Activated naive CD4-positive, alpha-beta T cell treated with anti-CD3 and anti-CD28 coated beads for 36 hours (primary cell): ENCODE data around the gene WDR86. TPM values are rescaled to one million over a fixed set of nuclear protein-coding genes. Genes with fewer than 3 reads are reported as not detected.

ENCODE experiments used
- CTCF ChIA-PET: fragments of 350-600 bp; sonication (Branson Sonifier 250); formaldehyde crosslinking; loops from one replicate; lab custom pipeline; 2021; ENCODE audit warnings: antibody characterized with exemption; lab: Charles Lee
- DNase-seq: peaks from one replicate; pipeline ENCODE4 v3.0.0-alpha.2; 2020
- H3K27ac Mint-ChIP-seq: one replicate; pipeline ENCODE4 v1.8.0; 2021; ENCODE audit warnings: mild to moderate bottlenecking, mixed read lengths
- H3K27me3 Mint-ChIP-seq: one replicate; pipeline ENCODE4 v1.8.0; 2021; ENCODE audit warnings: low read depth, mixed read lengths
- H3K36me3 Mint-ChIP-seq: one replicate; pipeline ENCODE4 v1.8.0; 2021; ENCODE audit warnings: low read depth, mixed read lengths
- H3K4me1 Mint-ChIP-seq: one replicate; pipeline ENCODE4 v1.8.0; 2021; ENCODE audit warnings: low read depth, mixed read lengths
- H3K4me3 Mint-ChIP-seq: one replicate; pipeline ENCODE4 v1.8.0; 2021; ENCODE audit warnings: mild to moderate bottlenecking, moderate library complexity, mixed read lengths
- H3K9me3 Mint-ChIP-seq: one replicate; pipeline ENCODE4 v1.8.0; 2021; ENCODE audit warnings: mixed read lengths
- intact Hi-C: fragments of 100-400 bp; cut with micrococcal nuclease; formaldehyde crosslinking; loops from one replicate; pipeline ENCODE4 v1.15.1; 2023
- microRNA-seq: library from miRNA; unstranded; fragments of <30 nt; microRNA quantifications from one replicate; pipeline ENCODE4 v1.2.0, GENCODE V29; 2022; ENCODE audit warnings: borderline microRNAs expressed, borderline replicate concordance
- total RNA-seq, 2 experiments: library from RNA; stranded (reverse); gene quantifications; one replicate each; pipeline ENCODE4 v1.2.3, GENCODE V29; 2021

Gene WDR86
- total RNA-seq, 2 experiments from 2014 or later: not detected

DNA sequence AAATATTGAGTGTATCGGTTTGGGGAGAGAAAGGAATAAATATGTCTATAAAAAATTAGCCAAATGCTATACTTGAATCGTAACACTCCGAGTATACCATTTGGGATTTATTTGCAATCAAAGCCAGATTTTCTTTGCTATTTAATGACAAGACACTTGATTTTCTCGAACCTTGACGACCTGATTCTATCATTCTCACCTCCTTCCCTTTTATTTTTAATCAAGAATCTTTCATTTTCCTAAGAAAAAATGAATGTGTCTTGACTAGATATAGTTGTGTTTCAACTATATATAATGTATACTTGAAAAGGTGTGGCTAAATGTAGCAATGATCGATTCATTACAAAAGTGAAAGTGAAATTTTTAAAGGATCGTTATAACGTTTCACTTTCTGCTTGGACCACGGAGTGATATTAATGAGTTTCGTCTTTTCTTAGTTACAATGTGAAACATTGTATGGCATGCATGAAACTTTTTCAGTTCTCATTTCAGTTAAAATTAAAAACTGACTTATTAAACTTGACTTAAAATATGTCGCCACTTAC lies 67.7 kb downstream of the WDR86 start:
- no peak for DNase-seq
- Mint-ChIP-seq H3K4me1 (peaks cover 48% of the 10 kb centered on the region), H3K27me3 (no peaks in the 10 kb centered on the region), H3K9me3 (peaks cover 3% of the 10 kb centered on the region), H3K27ac (peak overlapping the region; percentile 82), H3K36me3 (peaks cover 7% of the 10 kb centered on the region), H3K4me3 (peak overlapping the region; percentile 75)
- intact Hi-C loops: loop anchor here (1.0 to 10.0 kb wide), 4 partner anchors 8 to 727 kb away; partner anchors contain the start of gene ABCF2
- CTCF ChIA-PET: interaction anchor here (0.9 to 4.3 kb wide), 5 partner anchors 9 to 32 kb away, joined by 4 to 26 read pairs (median 7); no protein-coding TSS in a partner anchor

DNA sequence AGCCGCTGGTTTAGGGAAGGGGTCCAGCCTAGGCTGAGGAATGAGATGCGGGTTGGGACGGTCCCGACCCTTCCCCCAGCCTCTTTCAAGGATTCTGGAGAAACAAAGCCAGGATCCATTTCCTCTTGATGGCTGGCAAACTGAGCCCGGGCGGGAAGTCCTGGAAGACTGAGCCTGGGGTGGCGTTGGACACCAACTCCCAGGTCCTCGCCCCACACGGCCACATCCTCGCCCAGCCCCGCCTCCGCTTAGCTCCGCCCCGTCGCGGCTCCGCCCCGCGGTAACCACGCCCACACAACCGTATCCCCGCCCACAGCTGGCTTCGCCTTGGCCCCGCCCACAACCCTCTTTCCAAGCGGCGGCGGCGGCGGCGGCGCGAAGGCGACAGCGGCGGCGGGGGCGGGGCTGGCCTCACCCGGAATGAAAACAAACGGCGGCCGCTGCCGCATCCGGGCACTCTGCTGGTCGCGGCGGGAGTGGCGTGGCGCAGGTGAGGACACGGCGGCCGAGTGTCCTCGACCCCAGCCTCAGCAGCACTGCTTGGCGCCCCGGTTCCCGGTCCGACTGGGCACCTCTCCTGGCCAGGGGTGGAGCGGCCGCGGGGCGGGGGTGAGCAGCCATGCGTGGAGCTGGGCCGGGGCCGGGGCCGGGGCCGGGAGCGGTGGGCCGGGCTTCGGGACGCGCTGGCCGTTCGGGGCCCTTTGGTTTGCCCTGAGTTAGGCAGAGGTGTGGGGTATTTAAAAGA lies 68.3 kb downstream of the WDR86 start, which contains the start of gene NUB1:
Gene NUB1, plus strand, starts transcription at position 456 of the 745 bp plus-strand sequence. CDS start 3,538 bp downstream, outside the sequence.
- peaks cover 4% of the 10 kb centered on the region for H3K36me3 Mint-ChIP-seq
- H3K27me3 Mint-ChIP-seq: no peaks in the 10 kb centered on the region
- DNase-seq: peak; percentile 92
- peak within 1 kb of the TSS; percentile 82 for H3K27ac Mint-ChIP-seq
- CTCF ChIA-PET: interaction anchor here (0.5 to 4.3 kb wide), 7 partner anchors 10 to 236 kb away, joined by 3 to 26 read pairs (median 5); no protein-coding TSS in a partner anchor
- H3K4me3 Mint-ChIP-seq: peak within 1 kb of the TSS; percentile 75
- H3K4me1 Mint-ChIP-seq: peaks cover 46% of the 10 kb centered on the region
- H3K9me3 Mint-ChIP-seq: peaks cover 3% of the 10 kb centered on the region
- intact Hi-C loops: loop anchor here (1.0 to 10.0 kb wide), 5 partner anchors 9 to 727 kb away; partner anchors contain the start of gene ABCF2

DNA sequence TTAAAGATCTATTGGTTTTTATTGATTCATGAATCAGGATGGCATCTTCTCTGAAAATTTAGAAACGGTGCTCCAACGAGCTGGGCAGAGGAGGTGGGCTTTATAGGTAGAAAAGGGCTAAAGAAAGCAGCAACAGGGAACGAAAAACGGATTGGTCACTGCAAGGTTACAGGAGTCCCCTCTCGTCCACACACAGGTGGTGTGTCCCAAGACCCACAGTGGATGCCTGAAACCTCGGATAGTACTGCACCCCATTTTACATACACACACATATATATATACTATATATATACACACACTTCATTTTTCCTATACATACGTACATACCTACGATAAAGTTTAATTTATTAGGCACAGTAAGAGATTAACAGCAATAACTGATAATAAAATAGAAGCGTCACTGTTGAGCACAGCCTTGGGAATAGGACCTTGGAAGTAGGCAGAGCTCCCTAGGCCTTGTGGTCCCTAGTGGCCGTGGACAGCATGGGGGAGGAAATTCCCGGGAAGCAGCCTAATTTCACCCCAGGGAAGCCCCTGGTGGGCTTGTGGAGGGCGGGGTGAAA lies 69.0 kb downstream of the WDR86 start:
- CTCF ChIA-PET: interaction anchor here (0.5 to 4.3 kb wide), 8 partner anchors 10 to 329 kb away, joined by 3 to 26 read pairs (median 4); no protein-coding TSS in a partner anchor
- DNase-seq: no peak
- Mint-ChIP-seq H3K36me3 (peaks cover 2% of the 10 kb centered on the region), H3K9me3 (peaks cover 3% of the 10 kb centered on the region), H3K27me3 (no peaks in the 10 kb centered on the region), H3K27ac (no peak overlapping the region), H3K4me3 (peak overlapping the region; percentile 75), H3K4me1 (peaks cover 45% of the 10 kb centered on the region)
- intact Hi-C loops: loop anchor here (1.0 to 10.0 kb wide), 2 partner anchors 26 to 726 kb away; no protein-coding TSS in a partner anchor

DNA sequence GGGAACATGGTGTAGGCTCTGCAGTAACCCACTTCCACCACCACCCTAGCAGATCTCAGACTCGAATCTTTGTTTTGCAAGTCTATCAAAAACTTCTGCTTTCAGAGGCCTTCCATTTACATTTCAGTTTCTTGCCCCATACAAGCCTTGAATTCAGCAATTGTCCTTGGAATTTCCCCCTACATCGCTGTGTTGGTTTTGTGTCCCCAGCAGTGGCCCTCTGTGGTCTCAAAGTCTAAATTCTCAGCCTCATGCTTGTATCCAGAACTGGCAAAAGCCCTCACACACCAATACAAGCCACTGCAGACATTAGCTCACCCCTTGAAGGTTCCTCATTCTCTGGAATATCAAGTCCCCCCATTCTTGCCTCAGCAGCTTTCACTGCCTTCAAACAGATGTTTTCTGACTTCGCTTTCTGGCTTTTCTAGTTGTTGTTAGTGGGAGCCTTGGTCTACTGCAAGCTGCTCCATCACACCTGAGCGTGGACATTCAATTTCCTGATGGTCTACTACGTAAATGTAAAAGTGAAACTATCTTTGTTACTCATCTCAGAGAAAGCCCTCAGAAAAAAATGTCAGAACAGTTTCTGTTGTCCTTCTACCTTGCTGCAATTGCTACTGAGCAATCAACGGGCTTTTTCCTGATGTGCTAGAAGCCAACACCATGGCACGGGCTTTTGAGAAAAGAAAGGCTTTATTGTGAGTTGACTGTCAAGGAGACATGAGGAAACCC lies 70.0 kb downstream of the WDR86 start:
- no peak for DNase-seq
- Mint-ChIP-seq H3K36me3 (no peaks in the 10 kb centered on the region), H3K27ac (peak overlapping the region; percentile 10), H3K27me3 (no peaks in the 10 kb centered on the region), H3K4me3 (no peak overlapping the region), H3K4me1 (peaks cover 37% of the 10 kb centered on the region), H3K9me3 (peaks cover 3% of the 10 kb centered on the region)
- intact Hi-C loops: loop anchor here (10.0 kb wide), 1 partner anchor 725 kb away; no protein-coding TSS in a partner anchor
- CTCF ChIA-PET: interaction anchor here (0.6 to 4.3 kb wide), 4 partner anchors 12 to 75 kb away, joined by 3 to 26 read pairs (median 10); no protein-coding TSS in a partner anchor

DNA sequence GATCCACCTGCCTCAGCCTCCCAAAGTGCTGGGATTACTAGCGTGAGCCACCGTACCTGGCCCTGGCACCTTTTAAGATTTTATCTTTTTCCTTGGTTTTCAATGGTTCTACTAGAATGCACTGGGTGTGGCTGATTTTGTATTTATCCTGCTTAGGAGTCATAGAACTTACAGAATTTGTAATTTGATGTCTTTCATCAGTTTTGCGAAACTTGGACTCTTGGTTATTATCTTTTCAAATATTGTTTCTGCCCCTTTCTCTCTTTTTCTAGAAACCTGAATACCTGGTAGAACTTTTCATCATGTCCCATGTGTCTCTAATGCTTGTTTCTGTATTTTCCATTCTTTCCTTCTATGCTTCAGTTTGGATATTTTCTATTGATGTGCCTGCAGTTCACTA lies 71.0 kb downstream of the WDR86 start:
- CTCF ChIA-PET: interaction anchor here (2.9 to 4.3 kb wide), 2 partner anchors 13 to 23 kb away, joined by 15 to 26 read pairs; no protein-coding TSS in a partner anchor
- no peaks in the 10 kb centered on the region for H3K27me3 Mint-ChIP-seq
- peaks cover 3% of the 10 kb centered on the region for H3K9me3 Mint-ChIP-seq
- intact Hi-C loops: no loop called here
- H3K36me3 Mint-ChIP-seq: no peaks in the 10 kb centered on the region
- DNase-seq: no peak
- H3K4me1 Mint-ChIP-seq: peaks cover 37% of the 10 kb centered on the region
- H3K27ac Mint-ChIP-seq: no peak overlapping the region
- H3K4me3 Mint-ChIP-seq: no peak overlapping the region

DNA sequence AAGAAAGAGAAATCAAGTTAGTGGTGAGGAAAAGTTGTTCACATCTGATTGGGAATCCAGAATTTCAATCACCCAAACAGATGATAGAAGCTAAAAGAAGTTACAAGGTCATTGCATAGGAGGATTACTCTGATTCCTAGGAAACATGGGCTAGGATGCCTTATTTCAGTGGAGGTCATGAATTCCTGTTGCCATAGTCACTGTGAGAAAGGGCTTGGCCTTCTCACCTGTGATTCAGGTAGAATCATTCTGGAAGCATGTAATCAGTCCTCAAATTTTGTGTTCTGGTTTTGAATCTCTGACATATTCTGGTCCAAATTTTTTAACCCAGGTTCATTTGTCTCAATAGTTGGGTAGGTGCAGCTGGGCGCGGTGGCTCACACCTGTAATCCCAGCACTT lies 72.5 kb downstream of the WDR86 start:
- H3K9me3 Mint-ChIP-seq: peaks cover 3% of the 10 kb centered on the region
- intact Hi-C loops: no loop called here
- DNase-seq: no peak
- H3K36me3 Mint-ChIP-seq: no peaks in the 10 kb centered on the region
- H3K4me3 Mint-ChIP-seq: no peak overlapping the region
- CTCF ChIA-PET: interaction anchor here (2.9 kb wide), 1 partner anchor 22 kb away, joined by 15 read pairs; no protein-coding TSS in a partner anchor
- no peaks in the 10 kb centered on the region for H3K27me3 Mint-ChIP-seq
- H3K27ac Mint-ChIP-seq: no peak overlapping the region
- peaks cover 29% of the 10 kb centered on the region for H3K4me1 Mint-ChIP-seq

DNA sequence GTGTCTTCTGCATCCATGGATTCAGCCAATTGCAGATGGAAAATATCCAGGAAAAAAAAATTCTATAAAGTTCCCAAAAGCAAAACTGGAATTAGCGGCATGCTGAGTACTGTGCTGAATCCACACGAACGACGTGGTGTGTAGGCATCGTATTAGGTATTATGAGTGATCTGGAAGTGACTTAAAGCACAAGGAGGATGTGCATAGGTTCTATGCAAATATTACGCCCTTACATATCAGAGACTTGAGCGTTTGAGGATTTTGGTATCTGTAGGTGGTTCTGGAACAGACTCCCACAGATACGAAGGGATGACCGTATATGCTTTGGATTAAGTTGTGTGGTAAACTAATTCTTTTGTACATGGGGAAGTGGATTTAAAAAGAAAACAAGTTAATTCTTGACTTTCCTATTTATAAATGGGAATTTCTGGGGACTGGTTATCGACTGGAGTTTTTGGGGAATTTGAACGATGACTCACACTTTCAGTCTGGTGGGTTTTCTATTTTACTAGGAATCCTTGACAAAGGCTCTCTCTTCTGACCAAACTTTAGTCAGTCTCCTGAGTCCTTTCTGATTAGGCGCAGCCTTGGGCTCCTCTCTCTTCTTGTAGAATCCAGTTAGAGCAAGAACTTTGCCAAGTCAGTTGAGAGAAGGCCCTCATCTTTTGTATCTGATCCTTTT lies 73.7 kb downstream of the WDR86 start:
- CTCF ChIA-PET: interaction anchor here (3.2 to 3.4 kb wide), 2 partner anchors 15 to 21 kb away, joined by 15 to 21 read pairs; no protein-coding TSS in a partner anchor
- Mint-ChIP-seq H3K9me3 (peaks cover 3% of the 10 kb centered on the region), H3K4me3 (no peak overlapping the region), H3K36me3 (no peaks in the 10 kb centered on the region), H3K27me3 (no peaks in the 10 kb centered on the region), H3K27ac (no peak overlapping the region), H3K4me1 (peaks cover 29% of the 10 kb centered on the region)
- DNase-seq: no peak
- intact Hi-C loops: no loop called here

DNA sequence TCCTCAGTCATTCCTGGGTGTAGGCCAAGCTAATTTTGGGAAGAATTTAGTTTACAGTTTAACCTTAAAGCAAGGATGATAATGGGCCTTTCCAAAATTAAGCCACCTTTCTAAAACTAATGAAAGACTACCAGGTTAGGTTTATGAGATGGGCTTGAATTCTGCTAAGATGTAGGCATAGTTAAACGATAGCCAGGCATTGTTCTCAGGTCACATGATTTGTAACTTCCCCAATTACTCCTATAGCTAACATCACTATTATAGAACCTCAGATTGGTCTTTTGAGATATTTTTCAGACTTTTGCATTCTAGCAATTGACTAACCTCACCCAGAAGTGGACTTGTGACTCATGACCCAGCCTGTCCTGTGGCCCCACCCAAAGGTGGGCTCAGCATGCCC lies 75.2 kb downstream of the WDR86 start:
- peaks cover 15% of the 10 kb centered on the region for H3K4me1 Mint-ChIP-seq
- no peaks in the 10 kb centered on the region for H3K27me3 Mint-ChIP-seq
- no peaks in the 10 kb centered on the region for H3K36me3 Mint-ChIP-seq
- intact Hi-C loops: no loop called here
- CTCF ChIA-PET: interaction anchor here (0.6 to 3.4 kb wide), 3 partner anchors 16 to 250 kb away, joined by 3 to 21 read pairs (median 15); no protein-coding TSS in a partner anchor
- H3K4me3 Mint-ChIP-seq: no peak overlapping the region
- H3K27ac Mint-ChIP-seq: no peak overlapping the region
- DNase-seq: no peak
- peaks cover 3% of the 10 kb centered on the region for H3K9me3 Mint-ChIP-seq

Small RNA genes within 50 kb of the gene (microRNA-seq; reads per million reads assigned to microRNA genes)
- gene MIR3907: not detected

Other genes starting within 250 kb of the WDR86 start
- not detected for gene GBX1, start 242.3 kb downstream of the WDR86 start, total RNA-seq
- not detected for gene ASB10, start 222.8 kb downstream of the WDR86 start, total RNA-seq
- gene H2BK1, start 199.6 kb downstream of the WDR86 start, total RNA-seq: not detected
- 10 to 100 TPM; 33.9 to 35.5 TPM for gene ABCF2, start 182.8 kb downstream of the WDR86 start, total RNA-seq
- gene CHPF2, start 177.6 kb downstream of the WDR86 start, total RNA-seq: 10 to 100 TPM; 21.0 TPM
- gene SMARCD3, start 161.3 kb downstream of the WDR86 start, total RNA-seq: 1 to 10 TPM; 4.5 to 5.8 TPM
- gene NUB1, start 68.2 kb downstream of the WDR86 start, total RNA-seq: 10 to 100 TPM; 46.6 to 50.3 TPM
- gene CRYGN, start 30.1 kb upstream of the WDR86 start, total RNA-seq: not detected
- gene RHEB, start 109.9 kb upstream of the WDR86 start, total RNA-seq: 10 to 100 TPM; 58.7 to 62.7 TPM